ENCODE measurements around the gene TMEM30B. TPM values are rescaled to one million over a fixed set of nuclear protein-coding genes. Genes with fewer than 3 reads are reported as not detected.
A peak's percentile ranks its signal among the peaks of the same experiment; 100 is the strongest.

TMEM30B gene
- total and polyA plus RNA-seq, 2 experiments from 2014 or later: 0.32 to 0.45 TPM

DNA sequence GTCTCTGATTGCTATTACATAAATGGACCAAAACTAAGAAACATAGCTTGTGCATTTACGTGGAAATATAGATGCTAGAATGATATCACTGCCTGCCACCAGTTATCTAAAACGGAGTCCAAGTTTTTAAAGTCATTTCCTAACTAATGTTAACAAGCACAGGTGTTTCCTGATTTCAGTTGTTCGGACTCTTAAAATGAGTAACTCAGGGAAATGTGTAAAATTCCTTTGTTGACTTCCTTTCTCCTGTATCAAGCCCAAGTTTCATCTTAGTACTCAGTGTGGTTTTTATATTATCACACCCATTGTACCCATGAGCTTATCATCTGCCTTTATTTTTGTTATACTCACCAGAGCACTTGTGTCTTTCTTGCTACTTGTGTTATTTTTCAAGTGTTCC is 27.1 kb upstream of the TMEM30B start:
- Histone ChIP-seq H3K4me3 (no peak overlapping the region), H3K27me3 (no peaks in the 10 kb centered on the region), H3K9me3 (ENCODE audit: low read depth) (no peaks in the 10 kb centered on the region), H3K4me1 (ENCODE audit: low read depth) (no peaks in the 10 kb centered on the region), H3K27ac (no peak overlapping the region), H3K36me3 (no peaks in the 10 kb centered on the region)
- DNase-seq (ENCODE audit: low read depth in 1 of 2, low spot score in 1 of 2): peak in 1 of 2 donors; percentile 18
- no peak for TF ChIP-seq CTCF (IDR thresholded peaks at IDR 0.05; ENCODE audit: low read depth, low read length)

- Histone ChIP-seq H3K4me1 (ENCODE audit: low read depth) (no peaks in the 10 kb centered on the region), H3K27ac (no peak overlapping the region), H3K9me3 (ENCODE audit: low read depth) (no peaks in the 10 kb centered on the region), H3K36me3 (no peaks in the 10 kb centered on the region), H3K4me3 (no peak overlapping the region), H3K27me3 (no peaks in the 10 kb centered on the region)
- no peak for TF ChIP-seq CTCF (IDR thresholded peaks at IDR 0.05; ENCODE audit: low read depth, low read length)
- DNase-seq (ENCODE audit: low read depth in 1 of 2, low spot score in 1 of 2): no peak
Observed at GRCh38 chr14:61304688-61305087, 23.6 kb upstream of the TMEM30B start.

- Histone ChIP-seq H3K27me3 (no peaks in the 10 kb centered on the region), H3K4me3 (no peak overlapping the region), H3K9me3 (ENCODE audit: low read depth) (no peaks in the 10 kb centered on the region), H3K36me3 (no peaks in the 10 kb centered on the region), H3K27ac (no peak overlapping the region), H3K4me1 (ENCODE audit: low read depth) (peaks cover 2% of the 10 kb centered on the region)
- TF ChIP-seq CTCF (IDR thresholded peaks at IDR 0.05; ENCODE audit: low read depth, low read length): no peak
- DNase-seq (ENCODE audit: low read depth in 1 of 2, low spot score in 1 of 2): no peak
Observed at GRCh38 chr14:61300754-61301153, 19.6 kb upstream of the TMEM30B start.

DNA sequence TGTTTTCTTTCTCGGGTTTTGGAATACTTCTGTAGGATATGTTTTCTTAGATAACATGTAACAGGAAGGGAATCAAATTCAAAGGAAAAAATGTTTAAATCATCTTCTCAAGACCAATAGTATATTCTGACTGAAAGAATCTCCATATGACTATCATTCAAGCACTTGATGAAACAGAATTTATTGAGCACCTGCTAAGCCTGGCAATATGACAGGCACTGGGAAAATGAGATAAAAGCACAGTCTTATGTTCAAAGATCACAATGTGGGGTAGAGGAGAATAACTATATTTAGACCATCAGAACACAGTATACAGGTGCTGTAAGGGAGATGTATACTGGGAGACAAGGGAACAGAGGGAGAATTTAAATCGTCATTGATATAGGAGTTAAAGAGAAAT is 19.1 kb upstream of the TMEM30B start:
- H3K4me3 ChIP-seq: no peak overlapping the region
- DNase-seq (ENCODE audit: low read depth in 1 of 2, low spot score in 1 of 2): no peak
- TF ChIP-seq CTCF (IDR thresholded peaks at IDR 0.05; ENCODE audit: low read depth, low read length): no peak
- no peaks in the 10 kb centered on the region for H3K36me3 ChIP-seq
- H3K27me3 ChIP-seq: no peaks in the 10 kb centered on the region
- no peaks in the 10 kb centered on the region for H3K9me3 ChIP-seq (ENCODE audit: low read depth)
- peaks cover 2% of the 10 kb centered on the region for H3K4me1 ChIP-seq (ENCODE audit: low read depth)
- H3K27ac ChIP-seq: no peak overlapping the region

GRCh38 chr14:61298824-61299223 is 17.7 kb upstream of the TMEM30B start:
- no peaks in the 10 kb centered on the region for H3K36me3 ChIP-seq
- H3K27ac ChIP-seq: no peak overlapping the region

More at GRCh38 chr14:61298824-61299223, 17.7 kb upstream of the TMEM30B start:
- Histone ChIP-seq H3K9me3 (ENCODE audit: low read depth) (no peaks in the 10 kb centered on the region), H3K4me1 (ENCODE audit: low read depth) (peaks cover 2% of the 10 kb centered on the region), H3K4me3 (no peak overlapping the region), H3K27me3 (no peaks in the 10 kb centered on the region)
- DNase-seq (ENCODE audit: low read depth in 1 of 2, low spot score in 1 of 2): no peak
- TF ChIP-seq CTCF (IDR thresholded peaks at IDR 0.05; ENCODE audit: low read depth, low read length): no peak

Data from cardiac muscle cell (in vitro differentiated cells and primary cell).